AML-193 (cell line): ENCODE data around the gene OR6C1.
"Not testable (repeated sequence)": the region's sequence is repeated elsewhere in the genome, so short reads cannot be mapped to it uniquely, and the experiment has no call there.

Experiments used
- DNase-seq, 2 experiments: peaks; one replicate each; lab custom pipeline; 2025; lab: John Stamatoyannopoulos, UW

Gene OR6C1

DNA sequence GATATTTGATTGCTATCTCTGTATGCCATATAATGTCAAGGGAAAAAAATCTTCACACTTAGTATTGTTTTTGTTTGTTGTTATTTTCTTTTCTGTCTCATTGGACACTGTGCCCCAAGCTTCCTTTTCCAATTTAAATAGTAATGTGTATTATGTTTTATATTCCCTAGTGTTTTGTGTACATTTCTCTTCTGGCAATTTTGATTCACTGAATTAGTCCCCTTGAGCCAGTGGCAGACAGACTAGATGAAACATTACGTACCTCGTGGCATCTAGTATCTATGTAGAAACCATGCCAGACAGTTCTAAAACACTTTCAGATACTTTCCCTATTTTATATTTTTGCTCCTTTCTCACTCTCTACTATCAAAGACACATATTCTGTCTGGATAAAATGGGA is at the start of gene OR6C1:
Gene OR6C1, plus strand, starts transcription at position 301 of the 400 bp plus-strand sequence. CDS start 6,257 bp downstream, outside the sequence.
- no peak for DNase-seq

DNA sequence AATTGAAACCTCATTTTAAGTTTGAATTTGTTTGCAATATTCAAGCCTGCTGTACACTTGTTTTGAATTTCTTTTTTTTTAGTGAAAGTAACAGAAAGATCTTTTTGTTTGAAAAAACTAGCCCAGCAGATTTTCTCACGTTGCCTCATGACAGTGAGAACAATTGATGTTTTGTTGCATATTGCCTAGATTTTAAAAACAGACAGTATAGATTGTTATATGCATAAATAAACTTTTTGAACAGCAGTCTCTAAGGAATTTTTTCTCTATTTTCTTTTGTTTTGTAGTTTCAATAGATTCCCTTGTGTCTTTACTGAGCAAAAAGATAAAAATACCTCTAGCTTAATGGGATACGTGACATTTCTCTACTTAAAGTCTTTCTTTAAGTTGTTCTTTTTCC is 33.2 kb upstream of the OR6C1 start:
- no peak for DNase-seq

- DNase-seq: no peak
These were observed 24.1 kb upstream of the OR6C1 start for GRCh38 chr12:55289999-55290398.

DNA sequence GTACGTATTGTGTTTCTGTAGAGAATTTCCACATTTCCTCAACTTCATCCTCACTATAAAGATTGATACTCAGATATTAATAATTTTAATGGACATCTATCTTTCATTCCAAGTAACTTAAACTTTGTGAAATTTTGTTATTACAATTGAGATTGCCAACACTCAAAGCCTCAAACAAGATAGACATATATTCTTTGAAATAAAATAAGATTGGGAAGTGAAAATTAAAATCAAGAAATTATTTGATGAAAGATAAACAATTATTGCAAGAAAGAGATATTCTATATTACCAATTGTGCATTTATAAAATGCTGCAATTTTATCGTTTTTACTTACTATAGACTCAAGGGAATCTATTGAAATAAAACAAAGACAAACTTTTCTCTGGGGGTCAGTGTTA is 17.7 kb upstream of the OR6C1 start, which contains the start of gene OR6C6:
Gene OR6C6, minus strand, starts transcription at position 101 of the 400 bp plus-strand sequence. CDS start 1,337 bp downstream, outside the sequence.
- DNase-seq: no peak

DNA sequence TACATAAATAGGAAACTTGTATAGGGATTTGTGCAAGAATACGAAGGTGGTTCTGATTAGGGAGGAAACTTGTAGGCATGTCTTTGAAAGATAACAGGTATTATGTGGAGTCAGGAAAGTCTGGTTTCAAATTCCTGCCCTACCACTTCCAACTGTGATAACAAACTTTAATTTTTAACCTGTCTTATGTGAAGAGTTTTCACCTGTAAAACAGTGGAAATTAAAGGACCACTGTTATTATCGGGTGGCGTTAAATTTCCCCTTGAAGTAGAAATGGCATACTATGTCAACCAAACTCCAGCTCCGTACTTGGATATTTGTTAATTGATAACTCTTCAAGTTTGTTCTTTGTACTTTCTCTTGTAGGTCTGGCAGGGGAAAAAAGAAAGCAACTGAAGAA is 6.1 kb downstream of the OR6C1 start:
- DNase-seq: no peak

GRCh38 chr12:55325801-55326200 is 11.7 kb downstream of the OR6C1 start:
- DNase-seq: not testable (repeated sequence)

- DNase-seq: no peak
These were observed 16.3 kb downstream of the OR6C1 start, which contains the start of gene OR6C3 for GRCh38 chr12:55330446-55330845. TSS of gene OR6C3 (plus strand) at chr12:55330746. CDS start at chr12:55331701, 955 bp downstream.

GRCh38 chr12:55336002-55336401 is 21.9 kb downstream of the OR6C1 start:
- no peak for DNase-seq

DNA sequence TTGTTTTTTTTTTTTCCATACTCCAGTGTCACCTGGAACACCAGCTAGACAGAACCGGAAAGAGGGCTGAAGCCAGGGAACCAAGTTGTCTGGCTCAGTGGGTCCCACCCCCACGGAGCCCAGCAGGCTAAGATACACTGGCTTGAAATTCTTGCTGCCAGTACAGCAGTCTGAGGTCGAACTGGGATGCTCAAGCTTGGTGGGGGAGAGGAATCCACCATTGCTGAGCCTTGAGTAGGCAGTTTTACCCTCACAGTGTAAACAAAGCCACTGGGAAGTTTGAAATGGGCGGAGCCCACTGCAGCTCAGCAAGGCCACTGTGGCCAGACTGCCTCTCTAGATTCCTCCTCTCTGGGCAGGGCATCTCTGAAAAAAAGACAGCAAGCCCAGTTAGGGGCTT is 41.2 kb downstream of the OR6C1 start:
- DNase-seq: not testable (repeated sequence)

GRCh38 chr12:55362675-55363074 is 48.5 kb downstream of the OR6C1 start, which contains the start of gene OR6C75:
TSS of gene OR6C75 (plus strand) at chr12:55362975. CDS start at chr12:55365111, 2,136 bp downstream.
- no peak for DNase-seq

GRCh38 chr12:55365086-55365485 is 50.9 kb downstream of the OR6C1 start:
- no peak for DNase-seq
